GM19043 (cell line): ENCODE measurements around the gene CCDC107.
"Not testable (repeated sequence)": the region's sequence is repeated elsewhere in the genome, so short reads cannot be mapped to it uniquely, and the experiment has no call there.

ENCODE experiments used
- ATAC-seq: cut with Tn5 transposase; IDR thresholded peaks from one replicate; pipeline ENCODE4 v1.9.1; 2021; ENCODE audit warnings: low read depth; ENCODE audit not compliant: unreplicated experiment

The CCDC107 gene

GRCh38 chr9:35637427-35637955, 20.6 kb upstream of the CCDC107 start:
- not testable (repeated sequence) for ATAC-seq

GRCh38 chr9:35638751-35639150, 19.3 kb upstream of the CCDC107 start:
- not testable (repeated sequence) for ATAC-seq

DNA sequence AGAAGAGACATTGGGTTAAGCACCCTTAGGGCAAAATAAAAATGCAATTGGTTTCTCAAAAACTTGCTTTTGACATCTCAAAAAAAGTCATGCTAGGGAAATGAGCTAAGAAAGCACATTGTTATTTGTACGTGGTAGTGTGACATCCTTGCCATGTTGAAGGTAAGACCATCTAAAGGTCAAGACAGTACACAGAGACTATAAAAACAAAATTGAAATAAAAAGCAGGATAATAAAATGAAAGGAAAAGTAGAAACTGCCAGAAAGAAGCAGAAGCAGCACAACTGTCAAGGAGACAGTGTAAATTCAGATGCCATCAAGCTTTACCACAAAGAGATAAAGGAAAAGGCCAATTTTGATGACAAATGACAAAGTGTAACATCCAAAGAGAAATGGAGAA, 18.9 kb upstream of the CCDC107 start:
- not testable (repeated sequence) for ATAC-seq

DNA sequence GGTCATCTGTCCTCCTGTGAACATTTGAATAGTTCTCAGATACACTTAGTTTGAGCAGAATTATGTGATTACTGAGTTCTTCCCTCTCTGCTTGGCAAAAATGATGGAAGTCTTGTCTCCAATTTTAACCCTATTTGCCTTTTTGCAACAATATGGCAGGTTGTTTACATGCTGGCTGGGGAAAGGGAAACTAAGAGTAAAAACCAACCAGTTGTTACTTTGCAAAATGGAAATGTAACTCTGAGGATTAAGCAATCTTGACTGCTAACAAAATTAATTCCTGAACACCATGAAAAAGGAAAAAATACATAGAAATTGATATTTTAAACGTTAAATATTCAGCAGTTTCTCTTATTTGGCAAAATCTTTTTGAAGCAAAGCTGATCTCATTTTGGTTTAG, 18.5 kb upstream of the CCDC107 start:
- no peak for ATAC-seq

- ATAC-seq: not testable (repeated sequence)
These were observed 17.7 kb upstream of the CCDC107 start for GRCh38 chr9:35640431-35640830.

DNA sequence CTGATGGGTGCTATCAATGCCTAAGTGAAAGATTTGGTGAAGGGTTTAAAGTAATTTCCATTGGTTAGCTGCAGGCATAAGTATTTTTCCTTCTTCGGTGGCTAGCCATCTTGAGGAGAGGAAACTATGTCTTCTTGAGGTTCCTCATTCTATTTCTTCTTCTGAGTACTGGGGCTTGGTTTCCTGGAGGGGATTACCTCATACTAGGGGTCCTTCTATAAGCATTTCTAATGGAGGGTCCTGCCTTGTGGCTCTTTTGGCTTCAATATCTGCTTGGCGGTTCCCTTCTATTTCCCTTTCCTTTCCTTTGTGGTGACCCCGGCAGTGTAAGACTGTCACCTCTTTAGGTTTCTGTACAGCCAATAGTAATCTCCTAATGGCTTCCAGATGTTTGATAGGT, 16.6 kb upstream of the CCDC107 start:
- ATAC-seq: not testable (repeated sequence)

- no peak for ATAC-seq
These were observed 15.0 kb upstream of the CCDC107 start for GRCh38 chr9:35643046-35643445.

GRCh38 chr9:35645736-35646135, 12.4 kb upstream of the CCDC107 start:
- not testable (repeated sequence) for ATAC-seq

- no peak for ATAC-seq
These were observed 11.9 kb upstream of the CCDC107 start for GRCh38 chr9:35646153-35646532.

- ATAC-seq: peak; percentile 71
These were observed 11.4 kb upstream of the CCDC107 start for GRCh38 chr9:35646533-35647265.

DNA sequence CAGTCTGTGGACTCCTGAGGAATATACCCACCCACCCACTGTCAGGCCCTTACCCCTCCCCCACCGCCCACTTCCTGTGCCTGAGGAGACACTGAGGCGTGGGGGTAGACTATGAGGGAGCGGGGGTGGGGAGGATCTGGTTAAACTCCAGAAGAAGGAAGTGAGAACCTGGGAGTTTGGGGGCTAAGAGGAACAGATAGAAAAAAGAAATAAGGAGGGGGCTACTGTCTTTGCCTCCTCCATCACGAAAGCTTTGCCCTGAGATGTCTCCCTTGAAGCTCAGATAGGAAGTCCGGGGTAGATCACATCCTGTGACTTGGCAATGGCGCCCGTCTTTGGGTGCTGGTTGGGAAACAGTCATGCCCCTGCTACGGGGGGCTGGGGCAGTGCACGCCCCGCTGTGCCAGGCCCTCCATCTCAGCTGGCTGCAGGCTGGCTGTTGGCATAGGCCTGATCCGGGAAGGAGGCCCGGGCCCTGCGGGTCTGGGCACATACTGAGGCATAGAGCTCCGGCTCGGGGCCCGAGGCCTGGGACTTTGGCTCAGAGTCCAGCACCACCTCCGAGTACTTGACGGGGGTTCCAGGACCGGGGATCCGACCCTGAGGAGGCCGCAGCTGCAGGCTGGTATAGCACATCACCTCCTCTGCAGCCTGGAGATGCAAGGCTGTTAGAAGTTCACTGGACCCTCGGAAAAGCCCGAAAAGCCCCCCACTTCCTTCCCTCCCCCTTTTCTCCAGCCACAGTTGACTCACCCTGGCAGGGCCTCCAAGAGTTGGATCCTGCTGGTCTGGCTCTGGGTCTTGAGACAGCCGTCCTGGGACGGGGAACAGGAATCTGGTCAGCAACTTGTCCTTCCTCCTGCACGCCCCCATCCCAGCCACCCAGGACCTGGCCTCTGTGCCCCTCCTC, 8.4 kb upstream of the CCDC107 start:
- no peak for ATAC-seq

DNA sequence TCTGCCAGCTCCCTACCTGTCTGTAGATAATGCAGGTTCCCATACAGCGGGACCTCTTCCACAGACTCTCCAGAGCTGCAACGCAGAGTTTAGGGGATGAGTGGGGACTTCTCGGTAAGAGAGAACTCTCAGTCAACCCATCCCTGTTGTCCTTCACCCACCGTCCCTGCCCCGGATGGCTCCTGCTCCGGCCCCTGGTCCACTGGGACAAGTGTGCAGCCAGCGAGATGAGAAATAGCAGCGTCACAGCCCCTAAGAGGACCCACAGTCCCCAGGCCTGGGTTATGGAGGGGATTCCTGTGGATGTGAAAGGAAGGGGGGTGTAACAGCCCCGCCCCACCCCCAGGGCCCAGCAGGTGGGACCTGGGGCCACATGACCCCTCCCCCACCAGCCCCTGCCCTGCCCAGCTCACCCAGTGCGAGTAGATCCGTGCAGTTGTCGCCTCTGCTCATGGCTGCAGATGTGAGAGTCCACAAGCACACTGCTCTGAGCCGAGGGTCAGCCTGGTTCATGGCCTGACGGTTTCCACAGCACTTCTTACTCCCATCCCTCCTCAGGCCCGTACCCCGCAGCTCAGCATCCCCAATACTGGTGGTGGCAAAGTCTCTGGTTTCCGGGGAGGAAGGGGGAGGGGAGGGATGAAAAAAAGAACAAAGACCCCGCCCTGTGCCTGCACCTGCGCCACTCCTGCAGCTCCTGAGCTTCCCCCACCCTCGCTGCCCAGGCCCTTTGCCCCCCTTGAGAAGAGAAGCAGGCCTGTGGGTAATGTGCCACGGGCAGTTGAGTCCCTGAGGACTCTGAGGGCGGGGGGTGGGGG, 7.5 kb upstream of the CCDC107 start, which contains the start of gene SIT1:
Gene SIT1, minus strand, starts transcription at position 591 of the 818 bp plus-strand sequence. Its CDS starts 78 bp downstream, at position 513.
- ATAC-seq: no peak

- ATAC-seq: no peak
These were observed 5.9 kb upstream of the CCDC107 start for GRCh38 chr9:35651956-35652828.

DNA sequence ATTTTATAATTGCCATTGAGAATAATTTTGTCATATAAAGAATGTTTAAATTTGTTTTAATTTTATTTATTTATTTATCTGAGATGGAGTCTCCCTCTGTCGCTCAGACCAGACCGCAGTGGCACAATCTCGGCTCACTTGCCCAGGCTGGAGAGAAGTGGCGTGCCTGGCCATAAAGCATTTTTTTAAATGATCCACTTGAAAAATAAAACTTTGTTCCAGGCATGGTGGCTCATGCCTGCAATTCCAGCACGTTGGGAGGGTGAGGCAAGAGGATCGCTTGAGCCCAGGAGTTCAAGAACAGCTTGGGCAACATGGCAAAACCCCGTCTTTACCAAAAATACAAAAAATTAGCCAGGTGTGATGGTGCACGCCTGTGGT, 5.3 kb upstream of the CCDC107 start:
- ATAC-seq: no peak

- ATAC-seq: no peak
These were observed 4.5 kb upstream of the CCDC107 start for GRCh38 chr9:35653611-35654010.

- ATAC-seq: no peak
These were observed 1.7 kb upstream of the CCDC107 start for GRCh38 chr9:35656348-35656747.

DNA sequence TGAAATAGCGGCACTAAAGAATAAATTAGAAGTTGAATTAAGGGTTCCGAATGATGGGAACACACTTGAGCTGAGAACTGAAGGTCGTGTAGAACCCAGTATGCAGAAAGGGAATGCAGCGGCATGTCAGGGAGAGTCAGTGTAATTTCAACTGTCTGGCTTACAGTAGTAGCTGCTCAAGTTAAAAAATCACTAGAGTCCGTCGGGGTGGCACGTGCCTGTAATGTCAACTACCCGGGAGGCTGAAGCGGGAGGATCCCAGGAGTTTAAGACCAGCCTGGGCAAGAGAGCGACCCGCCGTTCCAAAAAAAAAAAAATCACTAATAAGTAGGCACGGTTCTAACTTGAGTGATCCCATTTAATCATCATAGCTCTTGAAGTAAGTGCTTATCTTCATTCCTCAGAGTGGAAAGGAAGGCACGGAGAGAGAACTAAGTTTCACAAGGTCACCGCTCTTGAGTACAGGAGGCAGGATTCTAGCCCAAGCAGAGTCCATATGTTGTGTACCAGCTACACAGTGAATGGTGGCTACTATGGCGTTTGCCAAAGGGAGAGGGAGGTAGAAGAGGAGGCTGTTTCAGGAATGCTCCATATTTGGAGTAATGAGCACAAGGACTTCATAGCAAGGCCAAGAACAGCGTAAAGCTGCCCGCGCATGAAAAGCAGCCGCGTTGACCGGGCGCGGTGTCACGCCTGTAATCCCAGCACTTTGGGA, 1.1 kb upstream of the CCDC107 start:
- ATAC-seq: no peak

DNA sequence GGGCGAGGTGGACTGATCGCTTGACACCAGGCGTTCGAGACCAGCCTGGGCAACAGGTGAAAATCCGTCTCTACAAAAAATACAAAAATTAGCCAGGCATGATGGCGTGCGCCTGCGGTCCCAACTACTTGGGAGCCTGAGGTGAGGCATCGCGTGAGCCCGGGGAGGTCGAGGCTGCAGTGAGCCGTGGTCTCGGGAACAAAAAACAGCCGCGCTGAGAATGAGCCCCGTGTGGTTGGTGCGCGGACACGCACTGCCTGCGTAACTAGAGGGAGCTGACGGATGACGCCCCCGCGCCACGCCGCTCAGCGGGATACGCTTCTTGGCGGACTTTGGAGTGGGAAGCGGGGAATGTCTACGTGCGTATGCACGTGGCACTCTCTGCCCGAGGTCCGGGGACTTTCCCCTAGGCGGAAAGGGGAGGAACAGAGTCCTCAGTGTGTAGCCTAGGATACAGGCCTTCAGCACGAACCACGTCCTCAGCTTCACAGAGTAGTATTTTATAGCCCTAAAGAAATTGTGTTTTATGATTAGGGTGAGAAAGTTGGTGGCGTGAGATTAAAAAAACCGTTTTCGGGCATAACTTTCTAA, 451 bp upstream of the CCDC107 start, which contains the start of gene RMRP:
Gene RMRP, minus strand, starts transcription at position 474 of the 591 bp plus-strand sequence.
- peak; percentile 85 for ATAC-seq

DNA sequence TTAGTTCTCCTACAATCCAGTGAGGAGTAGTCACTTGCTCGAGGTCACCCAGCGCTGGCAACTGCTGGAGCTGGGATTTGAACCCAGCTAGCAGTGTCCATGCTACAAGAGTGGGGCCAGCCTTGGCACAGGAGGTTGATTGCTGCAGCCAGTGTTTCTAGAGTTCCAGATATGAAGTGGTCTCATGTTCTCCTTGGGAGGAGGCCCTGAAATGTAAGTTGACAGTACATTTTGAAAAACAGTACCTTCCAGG, 802 bp downstream of the CCDC107 start:
- no peak for ATAC-seq
